Measurements from ENCODE around the gene CREBBP. TPM values are rescaled to one million over a fixed set of nuclear protein-coding genes. Genes with fewer than 3 reads are reported as not detected.

The CREBBP gene
- total and polyA plus RNA-seq, 2 donors (not counting 1 experiment from before 2014, with no cell fraction given), result 6.1 to 22.6 TPM

DNA sequence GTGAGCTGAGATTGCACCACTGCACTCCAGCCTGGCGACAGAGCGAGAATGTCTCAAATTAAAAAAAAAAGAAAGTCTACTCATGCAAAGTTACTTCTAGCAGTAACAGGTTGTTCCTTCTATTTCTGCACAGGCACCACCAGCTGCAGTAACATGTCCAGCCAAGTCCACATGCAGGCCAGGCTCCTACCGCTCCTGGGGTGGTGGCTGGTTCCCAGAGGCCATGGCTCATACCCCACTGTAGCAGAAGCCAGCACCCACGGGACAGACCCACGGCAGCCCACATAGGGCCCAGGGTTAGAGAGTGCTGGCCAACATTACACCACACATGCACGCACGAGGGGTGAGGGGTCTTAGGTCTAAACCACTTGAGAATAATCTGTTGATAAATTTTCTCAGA lies 136.5 kb downstream of the CREBBP start:
- no peak for DNase-seq (ENCODE audit: low read depth in 2 of 2)
- Histone ChIP-seq H3K9me3 (ENCODE audit: control insufficient read depth, insufficient read depth, low read depth, low read length) (no peaks in the 10 kb centered on the region), H3K4me1 (ENCODE audit: control insufficient read depth, extremely low read depth, insufficient read depth, low read length) (peaks cover 7% of the 10 kb centered on the region), H2AFZ (ENCODE audit: low read length) (no peak overlapping the region), H3K9ac (ENCODE audit: insufficient read depth, low read length) (no peak overlapping the region), H3K27ac (ENCODE audit: insufficient read depth, low read length) (no peak overlapping the region), H3K4me3 (replicated peaks in 1 of 4; ENCODE audit: control extremely low read depth in 1 of 4, insufficient read depth in 1 of 4, low read depth in 3 of 4, low read length in 4 of 4) (no peak overlapping the region), H3K36me3 (ENCODE audit: control insufficient read depth, insufficient read depth, low read length) (peaks cover 37% of the 10 kb centered on the region), H3K79me2 (ENCODE audit: control insufficient read depth, insufficient read depth, low read length) (no peaks in the 10 kb centered on the region), H3K4me2 (ENCODE audit: extremely low read depth, insufficient read depth, low read length) (no peak overlapping the region), H4K20me1 (ENCODE audit: control insufficient read depth, extremely low read depth, insufficient read depth, low read length) (no peaks in the 10 kb centered on the region), H3K27me3 (ENCODE audit: control insufficient read depth, insufficient read depth, low read length) (no peaks in the 10 kb centered on the region)
- TF ChIP-seq CTCF (conservative IDR thresholded peaks at IDR 0.05 in 1 of 2, IDR thresholded peaks at IDR 0.05 in 1 of 2; ENCODE audit: low read depth in 1 of 2, low read length in 2 of 2) (no peak), EZH2 (IDR thresholded peaks at IDR 0.05; ENCODE audit: low read length, missing control alignments) (no peak)

DNA sequence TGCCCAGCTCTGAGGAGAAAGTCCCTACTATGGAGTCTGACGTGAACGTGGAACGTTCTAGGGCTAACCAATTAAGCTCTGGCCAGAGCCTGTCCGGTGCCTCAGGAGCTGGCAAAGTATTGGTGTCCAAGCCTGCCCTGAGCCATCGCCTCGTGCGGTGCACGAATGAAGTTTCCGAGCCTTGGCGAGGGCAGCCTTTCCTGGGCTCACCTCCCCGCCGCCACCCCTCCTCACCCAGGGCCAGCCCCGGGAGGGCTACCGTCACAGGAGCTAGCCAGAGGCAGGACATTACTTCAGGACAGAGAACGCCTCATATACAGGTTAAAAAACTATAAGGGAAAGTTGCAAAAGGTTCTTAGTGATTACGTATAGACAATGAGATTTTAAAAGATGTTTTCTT lies 139.6 kb downstream of the CREBBP start:
- no peaks in the 10 kb centered on the region for H3K79me2 ChIP-seq (ENCODE audit: control insufficient read depth, insufficient read depth, low read length)
- H2AFZ ChIP-seq (ENCODE audit: low read length), result no peak overlapping the region
- no peak overlapping the region for H3K27ac ChIP-seq (ENCODE audit: insufficient read depth, low read length)
- H3K4me3 ChIP-seq (replicated peaks in 1 of 4; ENCODE audit: control extremely low read depth in 1 of 4, insufficient read depth in 1 of 4, low read depth in 3 of 4, low read length in 4 of 4), result no peak overlapping the region
- DNase-seq (ENCODE audit: low read depth in 2 of 2), result no peak
- no peak for TF ChIP-seq CTCF (conservative IDR thresholded peaks at IDR 0.05 in 1 of 2, IDR thresholded peaks at IDR 0.05 in 1 of 2; ENCODE audit: low read depth in 1 of 2, low read length in 2 of 2)
- TF ChIP-seq EZH2 (IDR thresholded peaks at IDR 0.05; ENCODE audit: low read length, missing control alignments), result no peak
- no peaks in the 10 kb centered on the region for H3K27me3 ChIP-seq (ENCODE audit: control insufficient read depth, insufficient read depth, low read length)
- H3K4me2 ChIP-seq (ENCODE audit: extremely low read depth, insufficient read depth, low read length), result no peak overlapping the region
- peaks cover 4% of the 10 kb centered on the region for H3K4me1 ChIP-seq (ENCODE audit: control insufficient read depth, extremely low read depth, insufficient read depth, low read length)
- no peaks in the 10 kb centered on the region for H4K20me1 ChIP-seq (ENCODE audit: control insufficient read depth, extremely low read depth, insufficient read depth, low read length)
- peaks cover 51% of the 10 kb centered on the region for H3K36me3 ChIP-seq (ENCODE audit: control insufficient read depth, insufficient read depth, low read length)
- H3K9ac ChIP-seq (ENCODE audit: insufficient read depth, low read length), result no peak overlapping the region
- no peaks in the 10 kb centered on the region for H3K9me3 ChIP-seq (ENCODE audit: control insufficient read depth, insufficient read depth, low read depth, low read length)

DNA sequence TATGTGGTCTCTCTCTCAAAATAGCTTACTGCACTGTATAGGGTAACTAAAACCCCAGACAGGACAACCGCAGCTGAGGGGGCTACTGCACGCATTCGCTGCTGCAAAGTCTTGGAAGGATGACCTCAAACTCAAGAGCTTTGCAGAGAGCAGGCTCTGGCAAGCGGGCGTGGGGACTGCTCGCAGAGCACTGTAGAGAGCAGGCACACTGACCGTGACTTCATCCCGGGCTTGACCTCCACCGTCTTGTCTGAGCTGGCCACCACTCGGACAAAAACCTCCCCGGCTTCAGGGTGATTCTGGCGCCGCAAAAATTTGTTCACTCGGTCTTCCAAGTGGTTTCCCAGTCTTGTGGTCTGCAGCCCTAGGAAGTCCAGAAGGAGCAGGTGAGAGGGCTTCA lies 140.3 kb downstream of the CREBBP start:
- Histone ChIP-seq H2AFZ (ENCODE audit: low read length) (no peak overlapping the region), H3K4me3 (replicated peaks in 1 of 4; ENCODE audit: control extremely low read depth in 1 of 4, insufficient read depth in 1 of 4, low read depth in 3 of 4, low read length in 4 of 4) (no peak overlapping the region), H3K9me3 (ENCODE audit: control insufficient read depth, insufficient read depth, low read depth, low read length) (no peaks in the 10 kb centered on the region), H3K27me3 (ENCODE audit: control insufficient read depth, insufficient read depth, low read length) (no peaks in the 10 kb centered on the region), H4K20me1 (ENCODE audit: control insufficient read depth, extremely low read depth, insufficient read depth, low read length) (no peaks in the 10 kb centered on the region), H3K4me1 (ENCODE audit: control insufficient read depth, extremely low read depth, insufficient read depth, low read length) (no peaks in the 10 kb centered on the region), H3K27ac (ENCODE audit: insufficient read depth, low read length) (no peak overlapping the region), H3K4me2 (ENCODE audit: extremely low read depth, insufficient read depth, low read length) (no peak overlapping the region), H3K79me2 (ENCODE audit: control insufficient read depth, insufficient read depth, low read length) (no peaks in the 10 kb centered on the region), H3K36me3 (ENCODE audit: control insufficient read depth, insufficient read depth, low read length) (peaks cover 51% of the 10 kb centered on the region), H3K9ac (ENCODE audit: insufficient read depth, low read length) (no peak overlapping the region)
- DNase-seq (ENCODE audit: low read depth in 2 of 2), result no peak
- TF ChIP-seq CTCF (conservative IDR thresholded peaks at IDR 0.05 in 1 of 2, IDR thresholded peaks at IDR 0.05 in 1 of 2; ENCODE audit: low read depth in 1 of 2, low read length in 2 of 2), result no peak
- TF ChIP-seq EZH2 (IDR thresholded peaks at IDR 0.05; ENCODE audit: low read length, missing control alignments), result no peak
